OCI-LY7 (cell line): Measurements from ENCODE around the gene CHD2.

Experiments
- CTCF ChIP-seq: fragments of 200-600 bp; sonication (generic); conservative IDR thresholded peaks from 2 replicates; pipeline ENCODE4 v1.5.1; 2014; ENCODE audit warnings: mild to moderate bottlenecking, antibody characterized with exemption, low read length, moderate library complexity, mixed read lengths
- EZH2phosphoT487 ChIP-seq: fragments of 200-600 bp; sonication (generic); IDR thresholded peaks from 2 replicates; pipeline ENCODE4 v1.6.1; 2018; ENCODE audit warnings: low read depth, borderline replicate concordance, mild to moderate bottlenecking, mixed run types, antibody characterized with exemption, low read length, moderate library complexity, mixed read lengths

GRCh38 chr15:93005133-93005532 lies 105.0 kb downstream of the CHD2 start:
- TF ChIP-seq CTCF (no peak), EZH2phosphoT487 (no peak)
